Adrenal gland (tissue), 5 donors: ENCODE data around the gene PLCH2.

Source experiments
- CTCF ChIP-seq, 6 experiments: fragments of 450-650 bp in 4 of 6; fragments of 200-600 bp in 2 of 6; sonication (generic) in 1 of 6; IDR thresholded peaks; 1 replicate in 5 of 6; 2 replicates in 1 of 6; pipeline versions ENCODE4 v1.5.1 to v1.8.0; 2016 to 2021; ENCODE audit warnings: antibody characterized with exemption in 6 of 6, mild to moderate bottlenecking in 2 of 6, moderate library complexity in 1 of 6
- POLR2A ChIP-seq, 2 donors: fragments of 450-650 bp; IDR thresholded peaks; one replicate each; pipeline ENCODE4 v1.6.1; 2017; ENCODE audit warnings: antibody characterized with exemption in 2 of 2, mild to moderate bottlenecking in 2 of 2, moderate library complexity in 1 of 2
- donor health status: DM: no; HTN: no; CAD: no.

GRCh38 chr1:2455757-2456156 is 20.3 kb upstream of the PLCH2 start:
- TF ChIP-seq CTCF (IDR thresholded peaks at IDR 0.05) (no peak), POLR2A (IDR thresholded peaks at IDR 0.05) (no peak)
